Activated naive CD4-positive, alpha-beta T cell treated with anti-CD3 and anti-CD28 coated beads, Interleukin-2, amount 10 ng/mL, durations not matched to agents 7 days and 5 days (primary cell): Measurements from ENCODE around the gene OPA3.

Source experiments
- CTCF ChIA-PET: fragments of 350-600 bp; sonication (Branson Sonifier 250); formaldehyde crosslinking; loops from one replicate; lab custom pipeline; 2021; ENCODE audit warnings: antibody characterized with exemption; lab: Charles Lee
- DNase-seq: peaks from one replicate; pipeline ENCODE4 v3.0.0-alpha.2; 2020
- H3K27ac Mint-ChIP-seq: one replicate; pipeline ENCODE4 v1.8.0; 2021; ENCODE audit warnings: mild to moderate bottlenecking, moderate library complexity, mixed read lengths
- H3K27me3 Mint-ChIP-seq: one replicate; pipeline ENCODE4 v1.8.0; 2021; ENCODE audit warnings: mild to moderate bottlenecking, mixed read lengths
- H3K36me3 Mint-ChIP-seq: one replicate; pipeline ENCODE4 v1.8.0; 2021; ENCODE audit warnings: mixed read lengths
- H3K4me1 Mint-ChIP-seq: one replicate; pipeline ENCODE4 v1.8.0; 2021; ENCODE audit warnings: mixed read lengths
- H3K4me3 Mint-ChIP-seq: one replicate; pipeline ENCODE4 v1.8.0; 2021; ENCODE audit warnings: mild to moderate bottlenecking, moderate library complexity, mixed read lengths
- H3K9me3 Mint-ChIP-seq: one replicate; pipeline ENCODE4 v1.8.0; 2021; ENCODE audit warnings: mixed read lengths

The OPA3 gene

DNA sequence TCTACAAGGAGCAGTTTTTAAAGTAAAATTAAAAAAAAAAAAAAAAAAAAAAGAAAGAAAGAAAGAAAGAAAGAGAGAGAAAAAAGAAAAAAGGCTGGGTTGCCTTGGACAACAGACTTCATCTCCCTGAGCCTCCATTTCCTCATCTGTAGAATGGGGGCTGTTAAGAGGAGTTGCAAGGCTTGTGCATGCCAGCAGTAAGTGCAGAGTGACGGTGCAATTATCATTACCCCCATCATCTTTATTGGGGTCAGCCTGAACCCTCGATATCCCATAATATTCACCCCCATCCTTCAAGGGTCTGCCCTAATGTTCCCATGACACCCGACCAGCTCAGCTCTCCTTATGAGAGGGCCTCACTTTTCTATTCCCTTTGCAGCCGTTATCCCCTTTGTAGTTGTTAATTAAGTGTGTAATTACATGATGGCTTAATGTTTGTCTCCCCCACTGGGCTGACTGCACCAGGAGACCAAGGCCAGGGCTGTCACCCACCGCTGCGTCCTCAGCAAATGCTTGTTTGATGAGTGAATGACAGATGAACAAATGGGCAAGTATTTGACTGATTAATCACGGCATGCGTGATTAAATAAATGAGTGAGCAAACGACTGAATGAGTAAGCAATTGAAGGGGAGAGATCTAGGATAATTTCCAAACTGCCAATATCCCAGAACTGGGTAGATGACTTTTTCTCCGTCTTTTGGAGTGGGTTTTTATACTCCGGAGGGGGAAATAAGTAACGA, 106.7 kb downstream of the OPA3 start:
- Mint-ChIP-seq H3K36me3 (no peaks in the 10 kb centered on the region), H3K9me3 (no peaks in the 10 kb centered on the region), H3K27me3 (peaks cover 56% of the 10 kb centered on the region), H3K4me3 (peak overlapping the region; percentile 78), H3K4me1 (peaks cover 40% of the 10 kb centered on the region), H3K27ac (peak overlapping the region; percentile 97)
- peak; percentile 39 for DNase-seq
- CTCF ChIA-PET: interaction anchor here (0.9 to 7.5 kb wide), 19 partner anchors 8 to 164 kb away, joined by 3 to 229 read pairs (median 7); partner anchors contain the start of genes ERCC1, FOSB, PPM1N and PPP1R13L
